Naive thymus-derived CD4-positive, alpha-beta T cell (primary cell): ENCODE results near the gene NKD1. TPM values are rescaled to one million over a fixed set of nuclear protein-coding genes. Genes with fewer than 3 reads are reported as not detected.

ENCODE experiments used
- ATAC-seq: fragments of 150-1000 bp; cut with Tn5 transposase; 2 replicates; pipeline ENCODE4 v1.10.0; 2021; ENCODE audit warnings: mild to moderate bottlenecking, moderate library complexity
- CTCF ChIA-PET: fragments of 350-600 bp; sonication (Branson Sonifier 250); formaldehyde crosslinking; loops from one replicate; lab custom pipeline; 2021; ENCODE audit warnings: antibody characterized with exemption; lab: Charles Lee
- POLR2A ChIA-PET: fragments of 350-600 bp; sonication (Branson Sonifier 250); formaldehyde crosslinking; loops from one replicate; lab custom pipeline; 2021; ENCODE audit warnings: antibody characterized with exemption, inconsistent platforms; lab: Charles Lee
- DNase-seq, 9 donors: peaks; one replicate each; pipeline versions ENCODE4 v3.0.0 to v3.0.0-alpha.2; 2020 to 2022; ENCODE audit warnings: mixed read lengths in 1 of 9
- H3K27ac ChIP-seq: one replicate; pipeline ENCODE4 v1.7.0; 2013; ENCODE audit warnings: mild to moderate bottlenecking, low read depth, low read length, moderate library complexity
- H3K27me3 ChIP-seq, 2 donors: one replicate each; pipeline ENCODE4 v1.7.0; 2013; ENCODE audit warnings: low read length in 2 of 2, mild to moderate bottlenecking in 2 of 2, moderate library complexity in 2 of 2; ENCODE audit not compliant: control insufficient read depth in 2 of 2, insufficient read depth in 2 of 2
- H3K36me3 ChIP-seq, 3 experiments: 1 replicate in 2 of 3; 2 replicates in 1 of 3; pipeline ENCODE4 v1.7.0; 2013; ENCODE audit warnings: low read length in 3 of 3, mild to moderate bottlenecking in 3 of 3, moderate library complexity in 1 of 3; ENCODE audit not compliant: insufficient read depth in 3 of 3, control insufficient read depth in 2 of 3
- H3K4me1 ChIP-seq, 2 donors: one replicate each; pipeline ENCODE4 v1.7.0; 2013; ENCODE audit warnings: low read length in 2 of 2, mild to moderate bottlenecking in 2 of 2, moderate library complexity in 1 of 2; ENCODE audit not compliant: control insufficient read depth in 2 of 2, insufficient read depth in 2 of 2
- H3K4me3 ChIP-seq: 2 replicates; pipeline ENCODE4 v1.7.0; 2013; ENCODE audit warnings: mild to moderate bottlenecking, low read length
- H3K9me3 ChIP-seq, 3 experiments: 1 replicate in 2 of 3; 2 replicates in 1 of 3; pipeline ENCODE4 v1.7.0; 2013; ENCODE audit warnings: low read length in 3 of 3; ENCODE audit not compliant: control insufficient read depth in 2 of 3
- H3K27ac Mint-ChIP-seq, 9 donors: one replicate each; pipeline ENCODE4 v1.8.0; 2020 to 2022; ENCODE audit warnings: mixed read lengths in 9 of 9, mild to moderate bottlenecking in 8 of 9, moderate library complexity in 5 of 9, inconsistent platforms in 2 of 9
- H3K27me3 Mint-ChIP-seq, 5 donors: one replicate each; pipeline ENCODE4 v1.8.0; 2021 to 2022; ENCODE audit warnings: mixed read lengths in 5 of 5, mild to moderate bottlenecking in 1 of 5
- H3K36me3 Mint-ChIP-seq, 5 donors: one replicate each; pipeline ENCODE4 v1.8.0; 2020 to 2022; ENCODE audit warnings: mixed read lengths in 5 of 5, mild to moderate bottlenecking in 3 of 5, inconsistent platforms in 1 of 5
- H3K4me1 Mint-ChIP-seq, 7 donors: one replicate each; pipeline ENCODE4 v1.8.0; 2020 to 2022; ENCODE audit warnings: mixed read lengths in 7 of 7, mild to moderate bottlenecking in 3 of 7, inconsistent platforms in 1 of 7
- H3K4me3 Mint-ChIP-seq, 10 donors: one replicate each; pipeline ENCODE4 v1.8.0; 2020 to 2022; ENCODE audit warnings: mild to moderate bottlenecking in 10 of 10, mixed read lengths in 10 of 10, moderate library complexity in 6 of 10, inconsistent platforms in 2 of 10
- H3K9me3 Mint-ChIP-seq, 11 donors: one replicate each; pipeline ENCODE4 v1.8.0; 2020 to 2022; ENCODE audit warnings: mixed read lengths in 11 of 11, mild to moderate bottlenecking in 4 of 11, inconsistent platforms in 1 of 11, moderate library complexity in 1 of 11
- intact Hi-C, 2 donors: fragments of 100-400 bp; cut with micrococcal nuclease; formaldehyde crosslinking; loops; one replicate each; pipeline ENCODE4 v1.15.1; 2023
- polyA plus RNA-seq, 2 donors: library from polyadenylated mRNA; unstranded; fragments of 300-500 nt; fragmentation: Illumina TruSeq; gene quantifications; one replicate each; pipeline ENCODE4 v1.2.3, GENCODE V29; 2021
- total RNA-seq, 6 experiments: library from RNA in 5 of 6; stranded (reverse) in 5 of 6; gene quantifications; 1 replicate in 5 of 6; 2 replicates in 1 of 6; pipeline ENCODE4 v1.2.3 and lab custom pipeline; 2021 to 2026

NKD1 gene
- total and polyA plus RNA-seq, 7 experiments from 2014 or later: 0.36 to 7.9 (median 5.0) TPM

DNA sequence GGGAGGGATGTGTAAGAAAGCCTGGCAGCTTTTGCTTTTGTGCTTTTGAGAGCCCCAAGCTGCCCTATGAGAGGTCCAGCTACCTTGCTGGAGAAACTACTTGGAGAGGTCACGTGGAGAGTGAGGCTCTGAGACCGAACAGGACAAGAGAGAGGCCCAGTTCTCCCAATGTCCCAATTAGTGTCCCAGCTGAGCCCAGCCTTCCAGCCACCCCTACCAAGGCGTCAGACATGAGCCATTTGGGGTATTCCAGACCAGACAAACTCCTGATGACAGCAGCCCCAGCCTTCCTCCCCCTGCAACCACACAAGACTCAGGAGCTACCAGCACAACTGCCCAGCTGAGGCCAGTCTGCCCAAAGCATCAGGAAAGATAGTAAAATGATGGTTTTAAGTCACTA, 35.0 kb downstream of the NKD1 start:
- DNase-seq: no peak
- Mint-ChIP-seq H3K4me1 (peaks cover 8 to 34% (median 22%) of the 10 kb centered on the region in 7 donors), H3K27me3 (no peaks in the 10 kb centered on the region), H3K36me3 (peaks cover 4 to 29% (median 16%) of the 10 kb centered on the region in 5 donors), H3K27ac (peak overlapping the region in 7 of 9 donors; percentile 12 to 91 (median 69)), H3K4me3 (peak overlapping the region in 1 of 10 donors; percentile 12), H3K9me3 (peaks cover 0 to 9% (median 0%) of the 10 kb centered on the region in 11 donors)
- ChIA-PET POLR2A (interaction anchor here (0.9 kb wide), 1 partner anchor 33 kb away, joined by 3 read pairs; no protein-coding TSS in a partner anchor), CTCF (interaction anchor here (0.6 kb wide), 1 partner anchor 1123 kb away, joined by 3 read pairs; no protein-coding TSS in a partner anchor)
- no peaks in the 10 kb centered on the region for H3K9me3 ChIP-seq
- H3K27me3 ChIP-seq: no peaks in the 10 kb centered on the region
- no peak for ATAC-seq
- peaks cover 0 to 18% (median 0%) of the 10 kb centered on the region in 3 experiments for H3K36me3 ChIP-seq
- peaks cover 0 to 12% of the 10 kb centered on the region in 2 donors for H3K4me1 ChIP-seq
- no peak overlapping the region for H3K4me3 ChIP-seq
- intact Hi-C loops: no loop called here
- no peak overlapping the region for H3K27ac ChIP-seq

DNA sequence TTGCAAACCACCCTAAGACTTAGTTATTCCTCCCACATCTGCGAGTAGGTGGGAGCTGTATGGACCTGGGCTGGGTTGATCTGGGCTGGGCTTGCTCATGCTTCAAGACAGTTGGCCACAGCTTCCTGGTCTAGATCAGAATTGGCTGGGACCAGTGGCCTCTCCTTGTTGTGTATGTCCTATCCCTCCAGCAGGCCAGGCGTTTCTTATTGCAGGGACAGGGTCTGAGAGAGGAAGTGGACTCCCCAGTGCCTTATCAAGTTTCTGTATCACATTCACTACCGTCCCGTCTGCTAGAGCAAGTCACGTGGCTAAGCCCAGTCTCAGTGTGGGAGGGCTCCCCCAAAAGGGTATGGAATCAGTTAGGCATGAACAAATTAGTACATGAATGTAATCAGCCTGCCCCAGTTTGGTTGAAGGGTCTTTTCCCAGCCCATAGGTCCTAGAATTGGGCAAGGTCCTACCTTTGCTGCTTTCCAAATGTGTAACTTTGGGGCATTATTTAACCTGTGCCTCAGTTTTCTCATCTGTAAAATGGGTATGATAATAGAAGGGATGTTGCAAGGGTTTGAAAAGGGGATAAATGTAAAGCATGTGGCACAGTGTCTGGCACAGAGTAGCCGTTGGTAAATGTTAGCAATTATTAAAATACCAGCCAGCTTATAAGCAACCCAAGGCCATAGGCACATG, 36.0 kb downstream of the NKD1 start:
- Mint-ChIP-seq H3K27ac (peak overlapping the region in 7 of 9 donors; percentile 25 to 91 (median 76)), H3K27me3 (no peaks in the 10 kb centered on the region), H3K4me1 (peaks cover 14 to 42% (median 27%) of the 10 kb centered on the region in 7 donors), H3K9me3 (peaks cover 0 to 9% (median 0%) of the 10 kb centered on the region in 11 donors), H3K36me3 (peaks cover 4 to 23% (median 11%) of the 10 kb centered on the region in 5 donors), H3K4me3 (no peak overlapping the region)
- ChIA-PET POLR2A (interaction anchor here (0.9 to 1.1 kb wide), 3 partner anchors 14 to 37 kb away, joined by 3 read pairs; no protein-coding TSS in a partner anchor), CTCF (no interaction called here)
- Histone ChIP-seq H3K4me1 (peaks cover 0 to 21% of the 10 kb centered on the region in 2 donors), H3K4me3 (no peak overlapping the region), H3K27ac (no peak overlapping the region), H3K27me3 (no peaks in the 10 kb centered on the region), H3K9me3 (no peaks in the 10 kb centered on the region), H3K36me3 (peaks cover 0 to 11% (median 0%) of the 10 kb centered on the region in 3 experiments)
- ATAC-seq (no peak), DNase-seq (no peak)
- intact Hi-C loops: no loop called here

DNA sequence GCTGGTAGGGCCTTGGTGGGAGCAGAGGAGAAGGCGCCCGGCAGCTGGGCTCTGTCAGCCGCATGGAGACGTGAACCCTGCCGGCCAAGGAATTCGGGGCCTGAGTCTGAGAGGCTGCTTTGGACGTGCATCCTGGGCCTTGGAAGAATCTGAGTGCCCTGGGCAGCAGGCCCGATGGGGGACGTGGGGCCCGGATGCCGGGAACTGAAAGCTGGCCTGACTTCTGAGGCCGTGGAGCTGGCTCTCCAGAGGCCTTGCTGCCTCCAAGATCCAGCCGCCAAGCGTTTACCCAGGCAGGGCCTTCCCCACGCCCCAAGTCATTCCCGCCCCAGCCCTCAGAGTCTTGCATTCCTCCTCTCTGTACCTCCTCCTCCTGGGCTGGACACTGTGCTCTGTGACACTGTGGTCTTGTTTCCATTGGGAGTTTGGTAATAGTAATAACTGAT, 37.2 kb downstream of the NKD1 start:
- H3K27ac ChIP-seq: no peak overlapping the region
- no peak overlapping the region for H3K4me3 ChIP-seq
- no peak overlapping the region for H3K27ac Mint-ChIP-seq
- H3K36me3 Mint-ChIP-seq: peaks cover 0 to 14% (median 4%) of the 10 kb centered on the region in 5 donors
- H3K4me1 Mint-ChIP-seq: peaks cover 20 to 54% (median 39%) of the 10 kb centered on the region in 7 donors
- H3K9me3 Mint-ChIP-seq: peaks cover 0 to 9% (median 0%) of the 10 kb centered on the region in 11 donors
- H3K4me1 ChIP-seq: peaks cover 0 to 32% of the 10 kb centered on the region in 2 donors
- ATAC-seq: no peak
- intact Hi-C loops: loop anchor here in 1 of 2 donors (5.0 kb wide), 1 partner anchor 38 kb away; the partner anchor contains the start of gene NKD1
- H3K27me3 ChIP-seq: no peaks in the 10 kb centered on the region
- ChIA-PET POLR2A (interaction anchor here (0.5 kb wide), 1 partner anchor 188 kb away, joined by 3 read pairs; no protein-coding TSS in a partner anchor), CTCF (no interaction called here)
- no peak overlapping the region for H3K4me3 Mint-ChIP-seq
- H3K27me3 Mint-ChIP-seq: no peaks in the 10 kb centered on the region
- peaks cover 0 to 4% (median 0%) of the 10 kb centered on the region in 3 experiments for H3K36me3 ChIP-seq
- no peak for DNase-seq
- H3K9me3 ChIP-seq: no peaks in the 10 kb centered on the region

DNA sequence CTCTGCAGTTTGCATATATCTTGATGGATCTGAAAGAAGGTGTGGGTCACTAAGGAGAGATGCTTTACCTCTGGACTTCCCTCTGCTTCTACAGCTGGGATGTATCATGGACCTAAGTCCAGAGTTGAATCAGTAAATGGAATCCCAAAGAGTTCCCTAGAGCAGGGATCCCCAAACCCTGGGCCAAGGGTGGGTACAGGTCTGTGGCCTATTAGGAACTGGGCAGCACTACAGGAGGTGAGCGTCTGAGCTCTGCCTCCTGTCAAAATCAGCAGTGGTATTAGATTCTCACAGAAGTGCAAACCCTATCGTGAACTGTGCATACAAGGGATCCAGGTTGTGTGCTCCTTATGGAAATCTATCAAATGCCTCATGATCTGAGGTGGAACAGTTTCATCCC, 39.3 kb downstream of the NKD1 start:
- peak overlapping the region in 1 of 9 donors; percentile 9 for H3K27ac Mint-ChIP-seq
- H3K27me3 Mint-ChIP-seq: no peaks in the 10 kb centered on the region
- Histone ChIP-seq H3K4me1 (peaks cover 0 to 45% of the 10 kb centered on the region in 2 donors), H3K9me3 (no peaks in the 10 kb centered on the region), H3K4me3 (no peak overlapping the region), H3K27ac (no peak overlapping the region), H3K36me3 (no peaks in the 10 kb centered on the region), H3K27me3 (no peaks in the 10 kb centered on the region)
- intact Hi-C loops: loop anchor here in 1 of 2 donors (5.0 kb wide), 1 partner anchor 40 kb away; the partner anchor contains the start of gene NKD1
- H3K4me1 Mint-ChIP-seq: peaks cover 20 to 74% (median 55%) of the 10 kb centered on the region in 7 donors
- peaks cover 0 to 9% (median 0%) of the 10 kb centered on the region in 11 donors for H3K9me3 Mint-ChIP-seq
- ATAC-seq (no peak), DNase-seq (no peak)
- H3K4me3 Mint-ChIP-seq: peak overlapping the region in 2 of 10 donors; percentile 28 to 83
- ChIA-PET POLR2A (interaction anchor here (1.0 kb wide), 1 partner anchor 10 kb away, joined by 4 read pairs; no protein-coding TSS in a partner anchor), CTCF (interaction anchor here (1.1 kb wide), 1 partner anchor 14 kb away, joined by 3 read pairs; no protein-coding TSS in a partner anchor)
- peaks cover 0 to 10% (median 4%) of the 10 kb centered on the region in 5 donors for H3K36me3 Mint-ChIP-seq

DNA sequence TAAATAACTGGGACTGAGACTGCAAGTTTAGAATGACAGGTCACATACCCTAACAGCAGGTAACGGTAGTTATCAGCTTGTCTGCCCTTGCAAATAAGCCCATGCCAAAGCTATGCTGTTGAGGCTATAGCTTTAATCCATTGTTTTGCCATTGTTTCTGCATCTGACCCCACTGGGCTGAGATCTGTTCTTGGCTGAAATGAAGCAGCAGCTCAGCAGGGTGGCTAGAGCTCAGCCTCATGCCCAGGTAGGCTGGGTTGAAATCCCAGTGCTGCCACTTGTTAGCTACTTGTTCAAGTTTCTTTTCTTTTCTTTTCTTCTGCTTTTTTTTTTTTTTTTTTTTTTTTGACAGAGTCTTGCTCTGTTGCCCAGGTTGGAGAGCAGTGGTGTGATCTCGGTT, 40.1 kb downstream of the NKD1 start:
- H3K4me1 Mint-ChIP-seq: peaks cover 20 to 73% (median 54%) of the 10 kb centered on the region in 7 donors
- no peak overlapping the region for H3K27ac ChIP-seq
- H3K4me1 ChIP-seq: peaks cover 0 to 45% of the 10 kb centered on the region in 2 donors
- H3K9me3 Mint-ChIP-seq: peaks cover 0 to 9% (median 0%) of the 10 kb centered on the region in 11 donors
- ATAC-seq (no peak), DNase-seq (no peak)
- peaks cover 0 to 10% (median 4%) of the 10 kb centered on the region in 5 donors for H3K36me3 Mint-ChIP-seq
- H3K27me3 ChIP-seq: no peaks in the 10 kb centered on the region
- no peaks in the 10 kb centered on the region for H3K27me3 Mint-ChIP-seq
- H3K36me3 ChIP-seq: no peaks in the 10 kb centered on the region
- ChIA-PET CTCF (interaction anchor here (0.6 to 1.1 kb wide), 3 partner anchors 11 to 39 kb away, joined by 3 to 4 read pairs (median 3); no protein-coding TSS in a partner anchor), POLR2A (no interaction called here)
- H3K27ac Mint-ChIP-seq: peak overlapping the region in 8 of 9 donors; percentile 90 to 100 (median 96)
- no peak overlapping the region for H3K4me3 ChIP-seq
- peak overlapping the region in 5 of 10 donors; percentile 72 to 93 (median 83) for H3K4me3 Mint-ChIP-seq
- intact Hi-C loops: loop anchor here (2.0 to 5.0 kb wide), 4 partner anchors 13 to 41 kb away; partner anchors contain the start of gene NKD1 (in 1 of the 2)
- no peaks in the 10 kb centered on the region for H3K9me3 ChIP-seq

DNA sequence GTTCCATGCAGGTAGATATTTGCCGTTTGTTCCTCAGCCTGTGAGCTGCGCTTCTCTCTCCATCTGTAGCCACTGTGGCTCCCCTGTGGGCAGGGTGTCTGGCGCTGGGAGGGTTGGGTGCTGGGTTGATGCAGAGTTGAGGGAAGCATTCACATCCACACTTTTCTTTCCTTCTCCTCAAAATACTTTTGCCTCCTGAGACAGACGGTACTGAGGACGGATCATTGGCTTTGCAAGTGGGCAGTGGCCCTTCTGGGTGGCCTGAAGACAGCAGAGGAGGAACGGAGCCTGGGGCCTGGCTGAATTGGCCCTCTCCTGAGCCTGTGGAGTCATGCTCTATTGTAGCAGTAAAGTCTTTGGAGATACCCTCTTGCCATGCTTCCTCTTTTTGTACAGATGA, 43.0 kb downstream of the NKD1 start:
- peaks cover 0 to 10% (median 4%) of the 10 kb centered on the region in 5 donors for H3K36me3 Mint-ChIP-seq
- H3K4me3 Mint-ChIP-seq: peak overlapping the region in 4 of 10 donors; percentile 16 to 83 (median 38)
- Histone ChIP-seq H3K4me1 (peaks cover 0 to 40% of the 10 kb centered on the region in 2 donors), H3K27me3 (no peaks in the 10 kb centered on the region), H3K4me3 (no peak overlapping the region), H3K27ac (no peak overlapping the region), H3K36me3 (no peaks in the 10 kb centered on the region), H3K9me3 (no peaks in the 10 kb centered on the region)
- POLR2A ChIA-PET: interaction anchor here (0.6 kb wide), 1 partner anchor 73 kb away, joined by 3 read pairs; no protein-coding TSS in a partner anchor
- intact Hi-C loops: no loop called here
- H3K27me3 Mint-ChIP-seq: no peaks in the 10 kb centered on the region
- no peak for DNase-seq
- CTCF ChIA-PET: interaction anchor here (0.7 kb wide), 1 partner anchor 387 kb away, joined by 3 read pairs; no protein-coding TSS in a partner anchor
- H3K4me1 Mint-ChIP-seq: peaks cover 15 to 58% (median 43%) of the 10 kb centered on the region in 7 donors
- peaks cover 0 to 9% (median 0%) of the 10 kb centered on the region in 11 donors for H3K9me3 Mint-ChIP-seq
- no peak for ATAC-seq
- peak overlapping the region in 6 of 9 donors; percentile 12 to 93 (median 57) for H3K27ac Mint-ChIP-seq
